Right lobe of liver (tissue), 4 donors: ENCODE data around the gene SV2C.

Experiments
- CTCF ChIP-seq, 4 donors: fragments of 200-600 bp in 3 of 4; fragments of 450-650 bp in 1 of 4; IDR thresholded peaks; one replicate each; pipeline versions ENCODE4 v1.5.1 to v1.8.0; 2016 to 2022; ENCODE audit warnings: antibody characterized with exemption in 4 of 4, mild to moderate bottlenecking in 2 of 4
- POLR2A ChIP-seq: fragments of 450-650 bp; IDR thresholded peaks from one replicate; pipeline ENCODE4 v1.6.1; 2017; ENCODE audit warnings: antibody characterized with exemption, mild to moderate bottlenecking
- donor health status: DM: no; HTN: no; CAD: no.
- donor health status: DM: no; HTN: no; CAD: no.
- donor health status: DM: no; HTN: yes; CAD: no.

GRCh38 chr5:76380346-76381066 is 297.3 kb downstream of the SV2C start:
- TF ChIP-seq CTCF (IDR thresholded peaks at IDR 0.05) = no peak
- no peak for TF ChIP-seq POLR2A
